Middle frontal gyrus (tissue), 1 donor: ENCODE results near the gene TGFB1.

Source experiments
- DNase-seq: peaks from one replicate; pipeline ENCODE4 v3.0.0-alpha.2; 2015; ENCODE audit warnings: low spot score; ENCODE audit errors: extremely low spot score

Gene TGFB1

DNA sequence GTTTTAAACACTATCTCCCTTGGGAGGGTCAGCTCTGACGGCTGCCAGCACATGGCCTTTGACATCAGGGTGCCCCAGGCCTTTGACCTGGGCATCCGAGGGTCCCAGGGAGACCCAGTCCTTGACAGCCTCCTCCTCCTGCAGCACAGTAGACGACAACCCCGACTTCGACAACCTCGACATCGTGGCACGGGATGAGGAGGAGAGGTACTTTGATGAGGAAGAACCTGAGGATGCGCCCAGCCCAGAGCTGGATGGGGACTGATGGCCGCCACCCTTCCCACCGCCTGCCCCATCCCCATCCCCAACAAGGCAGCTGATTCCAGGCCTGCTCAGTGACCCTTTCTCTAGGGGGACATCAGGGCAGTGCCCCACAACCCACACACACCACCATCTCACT, 31.3 kb downstream of the TGFB1 start:
- DNase-seq = no peak

DNA sequence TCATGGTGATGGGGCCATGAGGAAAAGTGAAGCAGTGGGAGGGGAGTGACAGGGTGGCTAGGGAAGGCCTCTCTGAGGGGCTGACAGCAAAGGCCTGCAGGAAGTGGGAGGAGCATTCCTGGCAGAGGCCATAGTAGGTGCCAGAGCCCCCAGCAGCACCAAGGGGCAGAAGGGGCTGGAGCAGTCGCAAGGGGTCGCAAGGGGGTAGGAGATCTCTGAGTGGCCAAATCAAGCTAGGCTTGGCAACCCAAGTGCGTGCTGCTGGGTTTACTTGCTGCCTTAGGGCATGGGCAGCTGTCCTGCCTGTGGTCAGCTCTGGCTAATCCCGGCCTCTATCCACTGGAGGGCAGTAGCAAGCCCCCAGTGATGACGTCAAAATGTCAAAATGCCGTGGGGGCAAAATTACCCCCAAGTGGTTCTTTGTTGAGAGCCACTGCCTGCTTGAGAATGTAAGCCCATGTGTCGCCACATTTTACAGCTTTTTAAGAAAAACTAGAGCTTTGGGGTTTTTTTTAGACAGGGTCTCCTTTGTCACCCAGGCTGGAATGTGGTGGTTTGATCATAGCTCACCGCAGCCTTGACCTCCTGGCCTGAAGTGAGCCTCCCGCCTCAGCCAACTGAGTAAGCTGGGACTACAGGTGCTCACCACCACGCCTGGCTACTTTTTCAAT, 32.0 kb downstream of the TGFB1 start:
- DNase-seq = no peak

DNA sequence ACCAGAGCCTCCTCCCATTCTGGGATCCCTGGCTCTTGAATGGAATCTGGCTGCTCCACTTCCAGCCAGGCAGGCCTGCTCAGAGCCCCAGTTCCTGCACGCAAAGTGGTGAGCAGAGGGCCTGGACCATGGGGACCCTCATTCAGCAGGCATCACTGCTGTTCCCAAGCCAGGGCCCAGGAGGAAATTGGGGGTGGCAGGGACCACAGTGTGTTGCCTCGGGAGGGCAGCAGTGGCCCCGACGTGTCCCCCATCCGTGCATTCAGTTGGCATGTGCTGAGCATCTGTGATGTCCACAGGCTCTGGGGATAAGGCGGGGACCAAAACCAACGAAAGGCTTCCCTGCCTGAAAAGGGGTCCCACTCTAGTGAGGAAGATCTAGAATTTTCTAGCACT, 32.5 kb downstream of the TGFB1 start:
- DNase-seq = no peak

GRCh38 chr19:41320568-41320967, 33.2 kb downstream of the TGFB1 start:
- DNase-seq = no peak

DNA sequence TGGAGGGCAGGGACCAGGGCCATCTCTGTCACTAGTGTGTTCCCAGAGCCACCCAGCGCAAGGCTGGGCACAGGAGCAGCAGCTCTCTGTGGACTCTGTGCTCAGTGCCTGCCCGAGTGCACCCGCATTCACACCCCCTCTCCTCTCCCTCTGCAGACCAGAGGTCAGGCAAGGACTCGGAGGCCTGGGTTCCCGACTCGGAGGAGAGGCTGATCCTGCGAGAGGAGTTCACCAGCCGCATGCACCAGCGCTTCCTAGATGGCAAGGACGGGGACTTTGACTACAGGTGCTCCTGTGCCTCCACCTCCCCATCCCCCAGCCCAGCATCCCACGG, 33.6 kb downstream of the TGFB1 start:
- no peak for DNase-seq

- no peak for DNase-seq
Measured at GRCh38 chr19:41319500-41320184, 34.1 kb downstream of the TGFB1 start.

DNA sequence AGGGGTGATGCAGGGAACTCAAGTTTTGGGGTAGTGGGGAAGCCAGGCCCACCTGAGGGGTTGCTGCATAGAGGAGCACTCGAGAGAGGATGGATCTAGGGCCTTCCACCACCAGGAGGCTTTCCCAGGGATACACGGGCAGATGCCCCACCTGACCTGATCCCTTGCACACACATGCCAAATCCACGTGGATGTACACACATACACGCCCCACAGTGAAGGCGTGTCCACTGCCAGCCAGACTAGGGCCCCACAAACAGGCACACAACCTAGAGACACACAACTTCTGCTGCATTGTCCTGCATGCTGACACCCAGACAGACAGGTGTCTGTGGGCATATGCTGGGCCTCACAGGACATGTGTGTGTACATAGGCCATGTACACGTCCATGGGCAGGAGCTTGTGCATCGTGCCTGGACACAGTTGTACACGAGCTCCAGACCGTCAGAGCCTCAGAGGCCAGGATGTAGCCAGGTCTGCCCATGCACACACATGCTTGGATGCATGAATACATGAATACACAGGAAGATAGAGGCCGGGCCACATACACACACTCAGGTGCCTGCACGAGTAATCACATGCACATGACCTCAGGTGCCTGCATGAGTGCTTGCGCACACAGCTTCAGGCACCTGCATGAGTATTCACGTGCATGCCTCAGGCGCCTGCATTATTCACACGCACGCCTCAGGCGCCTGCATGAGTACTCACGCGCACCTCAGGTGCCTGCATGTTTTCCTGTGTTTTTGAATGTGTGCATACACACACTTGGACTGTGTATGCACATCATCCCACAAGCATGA, 34.8 kb downstream of the TGFB1 start:
- DNase-seq = no peak

- DNase-seq = no peak
Measured at GRCh38 chr19:41316306-41316920, 37.3 kb downstream of the TGFB1 start.

DNA sequence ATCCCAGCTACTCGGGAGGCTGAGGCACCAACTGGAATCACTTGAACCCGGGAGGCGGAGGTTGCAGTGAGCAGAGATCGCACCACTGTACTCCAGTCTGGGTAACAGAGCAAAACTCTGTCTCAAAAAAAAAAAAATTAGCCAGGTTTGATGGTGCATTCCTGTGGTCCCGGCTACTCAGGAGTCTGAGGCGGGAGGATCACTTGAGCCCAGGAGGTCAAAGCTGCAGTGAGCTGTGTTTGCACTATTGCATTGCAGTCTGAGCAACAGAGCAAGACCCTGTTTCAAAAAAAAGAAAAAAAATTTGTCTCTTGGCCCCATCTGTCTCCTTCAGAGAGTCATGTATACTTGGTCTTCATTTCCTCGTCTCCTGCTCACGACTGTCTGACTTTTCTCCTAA, 42.1 kb downstream of the TGFB1 start:
- no peak for DNase-seq

GRCh38 chr19:41311072-41311471, 42.6 kb downstream of the TGFB1 start:
- no peak for DNase-seq

GRCh38 chr19:41310033-41310831, 43.5 kb downstream of the TGFB1 start, which contains the start of gene CCDC97:
CCDC97 (plus strand) TSS chr19:41310172; CDS start chr19:41310311, 139 bp downstream.
- peak; percentile 75 for DNase-seq

DNA sequence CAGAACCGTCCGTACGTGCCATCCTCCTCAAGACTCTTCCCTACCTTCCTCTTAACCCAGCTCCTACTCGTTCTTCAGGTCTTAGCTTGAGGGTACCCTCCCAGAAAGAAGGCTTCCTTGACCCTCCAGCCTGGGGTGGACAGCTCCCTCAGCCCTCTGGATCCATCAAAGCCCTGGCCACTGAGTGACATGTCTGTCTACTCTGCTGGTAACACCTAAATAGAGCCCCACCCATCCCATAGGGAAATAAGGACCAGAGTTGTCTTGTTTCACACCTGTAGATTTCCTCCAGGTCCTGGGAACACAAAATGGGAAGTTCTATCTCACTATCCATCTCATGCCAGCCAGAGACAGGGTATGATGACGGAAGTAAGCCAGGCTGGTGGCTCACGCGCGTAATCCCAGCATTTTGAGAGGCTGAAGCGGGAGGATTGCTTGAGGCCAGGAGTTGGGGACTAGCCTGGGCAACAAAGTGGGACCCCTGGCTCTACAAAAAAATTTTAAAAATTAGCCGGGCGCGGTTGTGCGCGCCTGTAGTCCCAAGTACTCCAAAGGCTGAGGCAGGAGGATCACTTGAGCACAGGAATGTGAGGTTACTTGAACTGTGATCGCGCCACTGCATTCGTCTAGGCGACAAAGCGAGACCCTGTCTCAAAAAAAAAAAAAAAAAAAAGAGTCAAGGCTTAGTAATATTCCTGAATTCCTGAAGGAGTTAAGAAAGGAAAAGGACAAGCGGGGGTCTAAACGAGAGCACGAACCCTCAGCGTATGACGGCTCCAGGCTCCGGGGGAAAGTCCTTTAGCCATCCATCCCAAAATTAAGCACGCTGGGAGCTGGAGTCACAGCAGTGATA, 44.3 kb downstream of the TGFB1 start:
- no peak for DNase-seq

DNA sequence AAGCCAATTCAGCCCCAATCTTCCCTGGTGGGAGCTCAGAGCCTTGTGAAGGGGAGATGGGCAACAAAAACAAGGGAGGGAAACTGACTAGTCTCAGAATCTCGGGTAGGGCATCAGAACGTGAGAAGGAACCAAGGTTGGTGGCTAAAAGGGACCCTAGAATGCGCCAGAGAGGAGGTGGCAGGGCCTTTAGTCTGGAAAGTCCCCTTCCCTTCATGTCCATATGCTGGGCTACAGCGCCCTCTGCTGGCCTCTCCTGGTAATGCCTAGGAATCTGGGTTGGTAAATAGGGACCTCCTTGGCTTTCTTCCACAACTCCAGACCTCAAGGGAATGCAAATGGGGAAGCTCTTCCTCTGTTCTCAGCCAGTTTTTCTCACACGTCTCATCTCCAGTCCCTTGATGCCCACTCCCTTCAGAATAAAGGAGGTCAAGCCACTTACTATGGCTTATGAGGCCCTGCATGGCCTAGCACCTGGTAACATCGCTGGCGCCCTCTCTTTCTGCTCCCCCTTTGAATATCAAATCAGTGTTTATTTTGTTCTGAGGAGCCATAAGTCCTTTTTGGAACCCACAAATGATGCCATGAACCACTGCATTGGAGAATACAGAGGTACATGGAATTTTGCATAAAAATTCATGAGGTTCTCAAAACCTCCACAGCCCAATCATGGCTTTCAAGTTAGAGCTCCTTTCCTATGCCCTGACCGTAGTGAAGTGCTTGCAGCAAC, 45.1 kb downstream of the TGFB1 start:
- DNase-seq = peak; percentile 83

- no peak for DNase-seq
Measured at GRCh38 chr19:41307954-41308449, 45.7 kb downstream of the TGFB1 start.

- DNase-seq = no peak
Measured at GRCh38 chr19:41307090-41307875, 46.4 kb downstream of the TGFB1 start.

DNA sequence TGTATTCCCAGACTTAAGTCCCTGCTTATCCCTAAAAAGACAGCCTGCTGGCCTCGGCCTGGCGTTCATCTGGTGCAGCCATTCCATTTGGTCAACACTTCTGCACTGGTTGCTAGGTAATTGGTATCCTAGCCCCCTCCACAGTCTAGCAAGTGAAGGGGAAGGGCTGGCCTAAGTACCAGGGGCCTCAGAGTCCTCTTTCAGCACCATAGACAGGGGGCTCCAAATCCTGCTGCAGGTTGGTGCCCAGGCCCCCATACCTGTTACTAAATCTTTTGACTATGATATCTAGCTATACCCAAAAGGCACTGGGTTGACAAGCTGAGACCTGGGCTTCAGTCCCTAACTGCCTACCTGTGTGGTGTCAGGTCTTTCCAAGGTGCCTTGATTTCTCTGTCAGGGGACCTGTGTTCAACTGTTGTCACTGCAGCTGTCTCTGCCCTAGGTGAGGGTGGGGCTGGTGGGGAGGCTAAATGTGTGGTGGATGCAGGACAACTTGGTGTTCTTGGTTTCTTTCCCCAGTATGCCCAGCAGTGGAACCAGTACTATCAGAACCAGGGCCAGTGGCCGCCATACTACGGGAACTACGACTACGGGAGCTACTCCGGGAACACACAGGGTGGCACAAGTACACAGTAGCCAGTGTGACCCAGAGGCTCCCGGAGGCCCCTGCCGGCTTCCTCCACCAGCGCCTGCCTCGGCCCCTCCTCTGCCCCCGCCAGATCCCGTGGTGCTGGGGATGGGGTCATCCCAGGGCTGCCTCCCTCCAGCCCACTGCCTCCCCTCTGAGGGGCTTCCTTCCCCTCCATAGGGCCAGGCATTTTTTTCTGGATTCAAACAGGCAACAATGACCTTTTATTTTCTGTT, 47.6 kb downstream of the TGFB1 start:
- no peak for DNase-seq

GRCh38 chr19:41304706-41305483, 48.8 kb downstream of the TGFB1 start:
- DNase-seq = no peak
